Ishikawa (cell line): Measurements from ENCODE around the gene IKZF3.

Experiments
- CEBPB ChIP-seq: IDR thresholded peaks from 2 replicates; pipeline ENCODE4 v1.6.1; 2012
- EGR1 ChIP-seq: IDR thresholded peaks from 2 replicates; pipeline ENCODE4 v1.6.1; 2012
- EP300 ChIP-seq: IDR thresholded peaks from 2 replicates; pipeline ENCODE4 v1.6.1; 2012; ENCODE audit warnings: borderline replicate concordance
- RAD21 ChIP-seq: IDR thresholded peaks from 2 replicates; pipeline ENCODE4 v1.6.1; 2012; ENCODE audit warnings: low read depth
- TAF1 ChIP-seq: IDR thresholded peaks from 2 replicates; pipeline ENCODE4 v1.6.1; 2012; ENCODE audit warnings: low read depth, mild to moderate bottlenecking
- TCF12 ChIP-seq: IDR thresholded peaks from 2 replicates; pipeline ENCODE4 v1.6.1; 2012; ENCODE audit warnings: low read depth
- TEAD4 ChIP-seq: IDR thresholded peaks from 2 replicates; pipeline ENCODE4 v1.6.1; 2012
- YY1 ChIP-seq: IDR thresholded peaks from 2 replicates; pipeline ENCODE4 v1.6.1; 2012; ENCODE audit warnings: low read depth
- ZBTB7A ChIP-seq: IDR thresholded peaks from 2 replicates; pipeline ENCODE4 v1.6.1; 2012; ENCODE audit warnings: low read depth
- TF ChIP-seq, protein P1 (sequence below): IDR thresholded peaks from 2 replicates; pipeline ENCODE4 v1.6.1; 2012
- TF ChIP-seq, protein P2 (sequence below): IDR thresholded peaks from 2 replicates; pipeline ENCODE4 v1.6.1; 2012

DNA sequence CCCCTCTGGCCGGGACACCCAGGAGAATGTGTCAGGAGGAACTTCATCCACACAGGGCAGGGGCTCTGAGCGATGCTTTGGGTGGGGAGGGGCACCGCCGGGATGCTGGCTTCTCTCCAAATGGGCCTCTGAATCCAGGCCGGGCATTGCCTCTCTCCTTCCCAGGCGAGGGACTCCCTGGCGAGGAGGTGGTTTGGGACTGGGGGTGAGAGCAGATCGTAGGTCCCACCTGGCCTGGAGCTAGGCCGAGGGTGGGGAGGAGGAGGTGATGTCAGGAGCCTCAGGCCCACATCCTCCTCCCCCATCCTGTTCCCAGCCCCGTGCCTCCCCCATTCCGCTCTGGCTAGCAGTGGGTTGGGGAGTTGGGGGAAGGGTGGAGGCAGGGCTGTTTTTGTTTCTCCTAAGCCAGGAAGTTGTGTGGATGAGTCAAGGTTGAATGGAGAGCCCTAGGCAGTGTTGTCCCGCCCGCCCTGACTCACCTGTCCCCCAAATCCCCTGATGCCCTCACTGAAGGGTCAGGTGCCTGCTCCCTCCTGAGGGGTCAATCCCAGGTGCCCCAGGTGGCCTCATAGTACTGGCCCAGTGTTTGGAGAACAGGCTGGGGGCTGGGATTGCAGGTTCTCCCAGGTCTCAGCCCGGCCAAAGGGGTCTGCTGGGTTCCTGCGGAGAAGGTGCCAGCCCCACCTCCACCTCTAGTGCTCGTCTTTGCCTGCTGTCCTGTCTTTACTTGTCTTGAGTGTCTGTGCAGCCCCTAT, 123.6 kb downstream of the IKZF3 start:
- TF ChIP-seq EP300, result no peak
- TF ChIP-seq CEBPB, result no peak
- no peak for TF ChIP-seq TCF12
- TF ChIP-seq, protein P1, sequence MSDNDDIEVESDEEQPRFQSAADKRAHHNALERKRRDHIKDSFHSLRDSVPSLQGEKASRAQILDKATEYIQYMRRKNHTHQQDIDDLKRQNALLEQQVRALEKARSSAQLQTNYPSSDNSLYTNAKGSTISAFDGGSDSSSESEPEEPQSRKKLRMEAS, result no peak
- no peak for TF ChIP-seq RAD21
- no peak for TF ChIP-seq TEAD4
- no peak for TF ChIP-seq TAF1
- no peak for TF ChIP-seq EGR1
- TF ChIP-seq ZBTB7A, result no peak
- TF ChIP-seq YY1, result no peak
- TF ChIP-seq, protein P2, sequence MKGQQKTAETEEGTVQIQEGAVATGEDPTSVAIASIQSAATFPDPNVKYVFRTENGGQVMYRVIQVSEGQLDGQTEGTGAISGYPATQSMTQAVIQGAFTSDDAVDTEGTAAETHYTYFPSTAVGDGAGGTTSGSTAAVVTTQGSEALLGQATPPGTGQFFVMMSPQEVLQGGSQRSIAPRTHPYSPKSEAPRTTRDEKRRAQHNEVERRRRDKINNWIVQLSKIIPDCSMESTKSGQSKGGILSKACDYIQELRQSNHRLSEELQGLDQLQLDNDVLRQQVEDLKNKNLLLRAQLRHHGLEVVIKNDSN, result no peak
